ENCODE data around the gene MECP2.
A peak's percentile ranks its signal among the peaks of the same experiment; 100 is the strongest.
"Not testable (repeated sequence)": the region's sequence is repeated elsewhere in the genome, so short reads cannot be mapped to it uniquely, and the experiment has no call there.

MECP2 gene

DNA sequence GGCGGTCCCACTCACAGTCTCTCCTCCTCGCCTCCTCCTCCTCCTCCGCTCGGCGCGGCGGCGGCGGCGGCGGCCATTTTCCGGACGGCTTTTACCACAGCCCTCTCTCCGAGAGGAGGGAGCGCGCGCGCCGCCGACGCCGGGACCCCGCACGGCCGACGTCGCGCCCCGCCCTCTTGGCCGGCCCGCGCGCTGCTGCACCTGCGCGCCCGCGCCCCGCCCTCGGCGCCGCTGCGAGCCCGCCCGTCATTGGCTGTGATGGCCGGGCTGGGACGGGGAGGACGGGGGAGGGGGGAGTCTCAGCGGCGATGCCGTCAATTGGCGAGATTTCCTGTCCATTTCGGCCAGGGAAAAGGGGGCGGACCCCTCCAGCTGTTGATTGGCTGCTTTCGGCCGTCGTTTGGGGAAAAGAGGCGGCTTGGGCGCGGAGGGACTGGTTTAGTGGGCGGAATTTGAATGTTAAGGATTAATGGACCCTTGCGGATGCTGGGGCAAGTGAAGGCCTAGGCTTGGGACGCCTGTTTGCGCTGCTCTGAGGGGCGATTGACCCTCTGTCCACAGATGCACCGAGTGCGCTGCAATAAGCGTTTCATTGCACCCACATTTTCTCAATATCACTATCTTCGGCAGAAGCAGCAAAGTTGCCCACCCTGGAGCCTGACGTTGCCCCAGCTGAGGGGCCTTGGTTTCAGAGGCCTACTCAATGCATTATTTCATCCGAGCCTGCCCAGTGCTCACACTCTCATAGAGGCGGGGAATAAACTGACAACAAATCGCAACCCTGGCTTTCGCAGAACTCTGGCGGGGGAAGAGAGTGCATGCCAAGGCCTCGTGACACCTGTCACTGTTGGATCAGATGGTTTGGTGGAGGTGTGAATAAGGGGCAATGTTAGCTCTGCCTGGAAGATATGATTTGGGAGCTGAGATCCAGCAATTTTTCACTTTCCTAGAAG lies at the start of gene MECP2:
Gene MECP2 (minus strand): TSS at position 129 of the 953 bp plus-strand sequence.
- peak; percentile 92 for DNase-seq

DNA sequence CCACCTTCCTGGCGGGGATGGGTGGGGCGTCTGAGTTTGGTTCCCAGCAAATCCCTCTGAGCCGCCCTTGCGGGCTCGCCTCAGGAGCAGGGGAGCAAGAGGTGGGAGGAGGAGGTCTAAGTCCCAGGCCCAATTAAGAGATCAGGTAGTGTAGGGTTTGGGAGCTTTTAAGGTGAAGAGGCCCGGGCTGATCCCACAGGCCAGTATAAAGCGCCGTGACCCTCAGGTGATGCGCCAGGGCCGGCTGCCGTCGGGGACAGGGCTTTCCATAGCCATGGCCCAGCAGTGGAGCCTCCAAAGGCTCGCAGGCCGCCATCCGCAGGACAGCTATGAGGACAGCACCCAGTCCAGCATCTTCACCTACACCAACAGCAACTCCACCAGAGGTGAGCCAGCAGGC lies 46.5 kb upstream of the MECP2 start, which contains the start of gene OPN1LW:
Gene OPN1LW (plus strand): TSS at position 234 of the 400 bp plus-strand sequence. CDS start 41 bp downstream, at position 275.
- DNase-seq: not testable (repeated sequence)

DNA sequence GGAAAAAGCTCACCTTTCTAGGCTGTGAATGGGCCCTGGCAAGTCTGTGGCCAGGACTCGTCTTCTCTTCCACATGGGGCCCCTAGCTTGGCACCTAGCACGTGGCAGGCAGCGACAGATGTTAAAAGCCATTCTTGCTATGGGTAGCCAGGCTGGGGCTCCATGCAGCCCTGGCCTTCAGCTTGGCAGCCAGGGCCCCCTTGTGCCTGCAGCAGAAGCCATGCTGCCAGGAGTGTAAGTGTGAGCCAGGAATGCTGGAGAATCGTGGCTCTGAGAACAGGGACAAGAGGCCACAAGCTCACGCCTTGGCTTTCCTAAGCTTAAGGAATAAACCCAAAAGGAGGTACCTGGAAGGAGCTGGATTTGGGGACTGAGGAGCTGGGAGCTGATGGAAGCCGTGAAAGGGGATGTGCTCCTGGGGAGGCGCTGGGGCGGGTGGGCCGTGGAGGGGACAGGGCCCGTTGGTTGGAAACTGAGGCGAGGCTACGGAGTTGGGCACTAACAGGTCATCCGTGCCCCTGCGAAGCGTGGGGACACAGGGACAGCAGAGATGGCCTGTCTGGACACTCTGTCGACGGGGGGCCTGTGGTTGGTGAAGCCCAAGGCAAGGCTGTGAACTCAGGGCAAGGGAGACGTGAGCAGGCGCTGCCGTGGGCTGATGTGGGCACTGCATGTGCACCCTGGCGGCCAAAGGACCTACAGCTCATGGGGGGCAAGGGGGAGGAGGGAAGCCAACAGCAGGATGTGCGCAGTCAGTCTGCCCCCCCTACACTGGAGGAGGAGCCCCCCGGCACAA lies 45.6 kb upstream of the MECP2 start:
- no peak for DNase-seq

DNA sequence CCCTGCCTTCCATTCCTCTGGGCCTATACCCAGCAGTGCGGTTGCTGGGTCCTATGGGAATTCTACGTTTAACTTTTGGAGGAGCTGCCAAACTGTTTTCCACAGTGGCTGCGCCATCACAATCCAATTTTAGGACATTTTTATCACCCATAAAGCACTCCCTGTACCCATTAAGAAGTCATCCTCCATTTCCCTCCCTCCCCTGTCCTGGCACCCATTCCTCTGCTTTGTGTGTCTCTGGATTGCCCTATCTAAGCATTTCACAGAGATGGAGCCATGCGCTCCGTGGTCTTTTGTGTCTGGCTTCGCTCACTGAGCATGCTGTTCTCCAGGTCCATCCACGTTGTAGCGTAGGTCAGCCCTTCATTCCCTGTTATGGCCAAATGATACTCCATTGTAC lies 44.9 kb upstream of the MECP2 start:
- no peak for DNase-seq

DNA sequence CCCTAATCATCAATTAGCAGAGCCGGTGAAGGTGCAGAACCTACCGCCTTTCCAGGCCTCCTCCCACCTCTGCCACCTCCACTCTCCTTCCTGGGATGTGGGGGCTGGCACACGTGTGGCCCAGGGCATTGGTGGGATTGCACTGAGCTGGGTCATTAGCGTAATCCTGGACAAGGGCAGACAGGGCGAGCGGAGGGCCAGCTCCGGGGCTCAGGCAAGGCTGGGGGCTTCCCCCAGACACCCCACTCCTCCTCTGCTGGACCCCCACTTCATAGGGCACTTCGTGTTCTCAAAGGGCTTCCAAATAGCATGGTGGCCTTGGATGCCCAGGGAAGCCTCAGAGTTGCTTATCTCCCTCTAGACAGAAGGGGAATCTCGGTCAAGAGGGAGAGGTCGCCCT lies 43.2 kb upstream of the MECP2 start:
- no peak for DNase-seq

DNA sequence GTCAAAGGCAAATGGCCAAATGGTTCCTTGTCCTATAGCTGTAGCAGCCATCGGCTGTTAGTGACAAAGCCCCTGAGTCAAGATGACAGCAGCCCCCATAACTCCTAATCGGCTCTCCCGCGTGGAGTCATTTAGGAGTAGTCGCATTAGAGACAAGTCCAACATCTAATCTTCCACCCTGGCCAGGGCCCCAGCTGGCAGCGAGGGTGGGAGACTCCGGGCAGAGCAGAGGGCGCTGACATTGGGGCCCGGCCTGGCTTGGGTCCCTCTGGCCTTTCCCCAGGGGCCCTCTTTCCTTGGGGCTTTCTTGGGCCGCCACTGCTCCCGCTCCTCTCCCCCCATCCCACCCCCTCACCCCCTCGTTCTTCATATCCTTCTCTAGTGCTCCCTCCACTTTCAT lies 42.7 kb upstream of the MECP2 start:
- DNase-seq: no peak

DNA sequence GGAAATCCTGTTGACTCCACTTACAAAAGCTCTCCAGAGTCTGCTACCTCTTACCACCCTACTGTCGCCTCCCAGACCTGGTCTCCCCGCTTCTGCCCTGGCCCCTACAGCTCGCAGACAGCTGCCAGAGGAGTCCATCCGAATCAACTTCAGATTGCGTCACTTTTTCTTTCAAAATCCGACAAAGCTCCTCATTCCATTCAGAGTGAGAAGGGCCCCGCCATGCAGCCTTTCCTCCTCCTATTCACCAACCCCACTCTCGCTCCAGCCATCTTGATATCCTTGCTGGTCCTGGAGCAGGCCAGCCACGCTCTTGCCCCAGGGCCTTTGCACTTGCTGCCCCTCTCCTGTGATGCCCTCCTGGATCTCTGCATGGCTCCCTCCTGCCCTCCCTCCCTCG lies 41.3 kb upstream of the MECP2 start:
- no peak for DNase-seq

DNA sequence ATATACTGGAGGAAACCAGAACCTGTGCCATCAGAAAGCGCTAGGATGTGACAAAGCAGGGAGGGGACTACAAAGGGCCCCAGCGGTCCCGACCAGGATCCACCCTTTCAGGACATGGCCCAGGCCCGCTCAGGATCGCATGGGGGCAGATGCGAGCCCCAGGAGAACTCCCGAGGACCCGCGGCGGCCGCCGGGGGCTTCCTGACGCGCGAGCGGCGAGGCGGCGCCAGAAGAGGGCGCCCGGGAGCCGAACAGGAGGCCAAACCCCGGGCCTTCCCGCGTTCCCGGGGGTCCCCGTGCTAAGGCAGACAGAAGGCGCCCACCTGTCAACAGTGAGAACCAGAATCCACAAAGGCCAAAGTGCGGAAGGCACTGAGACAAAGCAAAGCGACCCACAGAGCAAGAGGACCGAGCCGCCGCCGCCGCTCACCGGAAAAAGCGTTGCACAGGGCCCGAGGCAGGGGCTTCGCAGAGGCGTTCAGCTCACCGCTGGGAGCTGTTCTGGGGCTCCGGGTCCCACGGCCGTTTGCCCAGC lies 39.2 kb upstream of the MECP2 start:
- peak; percentile 70 to 72 for DNase-seq

DNA sequence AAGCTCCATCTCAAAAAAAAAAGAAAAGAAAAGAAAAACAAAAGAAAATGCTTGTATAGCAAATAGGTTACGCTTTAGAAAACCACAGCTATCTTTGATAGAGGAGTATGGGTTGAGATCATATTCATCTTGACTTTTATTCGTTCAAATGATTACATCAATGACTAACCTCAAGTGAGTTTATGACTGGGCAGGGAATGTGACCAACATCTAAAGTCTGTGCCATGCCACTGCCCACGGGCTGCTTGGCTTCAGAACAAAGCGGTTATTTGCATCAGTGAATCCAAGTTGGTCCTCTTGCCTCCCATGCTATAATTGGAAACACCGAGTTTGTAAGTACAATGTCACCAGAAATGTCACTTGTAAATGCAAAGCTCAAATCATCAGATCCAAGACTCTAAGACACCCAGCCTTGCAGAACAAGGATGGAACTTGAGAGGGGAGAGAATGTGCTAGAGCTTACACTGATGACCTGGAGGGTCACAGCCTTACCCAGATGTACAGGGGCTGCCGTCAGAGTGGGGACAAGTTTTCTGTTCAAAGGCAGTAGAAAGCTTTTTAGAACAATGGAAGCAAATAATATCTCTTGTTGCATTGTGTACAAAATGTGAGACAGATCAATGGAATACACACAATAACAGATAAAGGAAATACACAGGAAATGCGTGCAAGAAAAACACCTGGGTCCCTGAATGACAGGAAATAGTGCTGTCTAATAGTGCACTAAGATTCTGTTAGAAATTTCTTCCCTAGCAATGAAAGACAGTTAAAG lies 38.1 kb upstream of the MECP2 start:
- peak in 1 of 2 donors; percentile 56 for DNase-seq

DNA sequence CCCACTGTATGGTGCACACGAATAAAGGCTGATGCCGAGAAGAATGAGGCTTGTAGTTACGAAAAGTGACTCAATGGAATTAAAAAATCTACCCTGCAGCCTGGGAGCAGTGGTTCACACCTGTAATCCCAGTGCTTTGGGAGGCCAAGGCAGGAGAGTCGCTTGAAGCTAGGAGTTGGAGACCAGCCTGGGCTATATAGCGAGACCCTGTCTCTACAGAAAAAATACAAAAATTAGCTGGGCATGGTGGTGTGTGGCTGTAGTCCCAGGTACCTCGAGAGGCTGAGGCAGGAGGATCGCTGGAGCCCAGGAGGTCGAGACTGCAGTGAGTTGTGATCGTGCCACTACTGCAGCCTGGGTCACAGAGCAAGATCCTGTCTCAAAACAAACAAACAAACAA lies 34.8 kb upstream of the MECP2 start:
- no peak for DNase-seq

DNA sequence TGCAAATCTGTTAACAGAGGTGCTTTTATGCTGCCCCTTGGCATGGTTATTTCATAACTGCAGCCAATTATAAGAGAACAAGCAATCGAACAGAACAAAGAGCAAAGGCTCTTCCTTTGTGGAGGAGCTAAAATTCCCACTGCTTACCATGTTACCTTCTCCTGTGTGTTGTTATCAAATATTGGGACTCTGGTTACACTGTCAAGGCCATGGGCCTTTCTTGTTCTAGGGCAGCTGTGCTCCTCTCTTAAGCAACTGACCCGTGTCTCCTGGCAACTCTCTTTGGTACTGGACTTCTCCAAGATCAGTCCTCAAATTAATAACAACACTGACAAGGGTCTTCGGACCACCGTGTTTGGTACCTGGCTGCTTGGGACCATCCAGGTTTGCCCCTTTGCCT lies 34.4 kb upstream of the MECP2 start:
- DNase-seq: no peak

DNA sequence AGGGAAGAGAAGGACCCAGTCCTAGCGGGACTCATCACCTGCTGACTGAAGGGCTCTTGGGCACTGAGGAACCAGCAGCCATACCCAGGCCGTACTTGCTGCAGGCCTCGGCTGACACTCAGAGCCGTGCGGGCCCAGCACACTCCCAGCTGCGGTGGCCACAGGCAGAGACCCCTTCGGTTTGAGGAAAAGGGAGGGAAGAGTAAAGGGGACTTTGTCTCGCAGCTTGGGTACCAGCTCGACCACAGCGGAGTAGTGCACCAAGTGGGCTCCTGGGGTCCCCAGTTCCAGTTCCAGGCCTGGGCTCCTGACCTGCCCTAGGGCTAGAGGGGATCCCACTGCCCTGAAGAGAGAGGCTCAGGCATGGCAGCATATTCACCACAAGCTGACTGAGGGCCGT lies 28.6 kb upstream of the MECP2 start:
- DNase-seq: no peak

DNA sequence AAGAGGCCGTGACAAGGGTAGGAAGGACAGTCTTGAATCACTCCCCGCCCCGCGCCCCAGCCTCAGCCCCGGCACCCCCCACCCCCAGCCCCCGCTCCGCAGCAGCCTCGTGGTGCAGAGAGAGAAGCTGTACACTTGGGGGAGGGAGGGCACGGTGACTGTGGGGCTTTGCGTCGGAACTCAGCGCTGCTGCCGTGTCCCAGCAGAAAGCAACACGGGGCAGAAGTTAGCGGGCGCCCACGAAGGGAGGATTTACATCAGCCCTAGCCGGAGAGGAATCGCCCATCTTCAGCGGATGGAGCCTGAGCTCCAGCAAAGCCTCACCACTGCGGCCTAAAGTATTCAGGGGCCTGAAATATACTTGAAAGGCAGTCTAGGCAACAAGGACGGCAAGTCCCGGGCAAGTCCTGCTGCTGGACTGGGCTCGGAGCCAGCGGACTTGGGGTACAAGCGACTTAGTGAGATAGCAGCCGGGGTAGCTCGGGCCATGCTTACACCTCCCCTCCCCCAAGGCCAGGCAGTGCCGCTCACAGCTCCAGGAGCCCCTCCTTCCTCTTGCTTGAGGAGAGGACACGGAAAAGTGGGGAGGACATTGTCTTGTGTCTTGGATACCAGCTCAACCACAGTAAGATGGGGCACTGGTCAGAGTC lies 28.0 kb upstream of the MECP2 start:
- no peak for DNase-seq

DNA sequence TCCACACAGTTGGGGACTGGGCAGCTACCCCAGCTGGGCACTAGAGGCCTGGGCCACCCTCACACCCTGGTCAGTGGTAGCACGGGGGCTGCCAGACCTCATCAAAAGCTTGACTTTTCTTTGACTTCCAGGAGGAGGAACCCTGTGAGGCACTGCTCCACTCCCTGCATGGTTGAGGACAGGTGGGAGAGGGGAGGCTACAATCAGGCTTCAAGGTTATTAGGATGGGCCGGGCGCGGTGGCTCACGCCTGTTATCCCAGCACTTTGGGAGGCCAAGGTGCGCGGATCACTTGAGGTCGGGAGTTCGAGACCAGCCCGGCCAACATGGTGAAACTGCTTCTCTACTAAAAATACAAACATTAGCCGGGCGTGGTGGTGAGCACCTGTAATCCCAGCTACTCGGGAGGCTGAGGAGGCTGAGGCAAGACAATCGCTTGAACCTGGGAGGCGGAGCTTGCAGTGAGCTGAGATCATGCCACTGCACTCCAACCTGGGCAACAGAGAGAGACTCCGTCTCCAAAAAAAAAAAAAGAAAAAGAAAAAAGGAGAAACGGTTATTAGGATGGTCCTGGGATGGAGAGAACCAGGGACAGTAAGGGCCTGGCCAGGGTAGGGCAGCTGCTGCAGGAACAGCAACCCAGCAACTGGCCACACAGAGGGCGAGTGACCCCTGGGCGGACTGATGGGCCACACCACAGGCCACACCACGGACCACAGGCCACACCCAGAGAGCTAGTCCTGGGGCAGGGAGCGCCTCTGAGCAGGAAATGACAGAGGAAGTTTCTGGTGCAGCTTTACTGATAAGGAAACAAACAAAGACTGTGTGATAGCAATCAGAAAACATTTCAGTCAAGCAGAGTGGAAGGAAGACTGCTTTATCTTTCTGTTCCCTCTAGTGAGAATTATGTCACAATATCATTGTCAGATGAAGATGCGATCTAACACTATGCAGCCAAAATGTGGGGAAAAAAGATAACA lies 26.0 kb upstream of the MECP2 start:
- DNase-seq: peak; percentile 49 to 62

DNA sequence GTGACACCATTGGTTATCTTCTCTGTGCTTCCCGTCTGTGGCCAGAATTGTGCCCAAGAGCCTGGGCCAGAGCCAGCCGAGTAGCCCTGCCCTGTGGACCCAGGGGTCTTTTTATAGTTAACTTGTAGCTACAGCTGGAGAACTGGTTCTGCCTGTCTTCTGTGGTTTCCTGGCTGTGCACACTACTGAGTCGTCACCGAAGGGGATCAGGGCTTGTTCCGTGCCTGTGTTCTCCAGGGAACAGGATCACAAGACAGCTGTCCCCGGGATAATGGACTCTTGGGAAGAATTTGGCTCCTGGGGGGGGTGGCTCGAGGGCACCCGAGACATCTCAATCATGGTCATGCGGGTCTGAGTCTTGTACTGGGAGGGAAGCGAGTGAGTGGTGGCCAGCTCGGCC lies 24.4 kb upstream of the MECP2 start:
- no peak for DNase-seq

DNA sequence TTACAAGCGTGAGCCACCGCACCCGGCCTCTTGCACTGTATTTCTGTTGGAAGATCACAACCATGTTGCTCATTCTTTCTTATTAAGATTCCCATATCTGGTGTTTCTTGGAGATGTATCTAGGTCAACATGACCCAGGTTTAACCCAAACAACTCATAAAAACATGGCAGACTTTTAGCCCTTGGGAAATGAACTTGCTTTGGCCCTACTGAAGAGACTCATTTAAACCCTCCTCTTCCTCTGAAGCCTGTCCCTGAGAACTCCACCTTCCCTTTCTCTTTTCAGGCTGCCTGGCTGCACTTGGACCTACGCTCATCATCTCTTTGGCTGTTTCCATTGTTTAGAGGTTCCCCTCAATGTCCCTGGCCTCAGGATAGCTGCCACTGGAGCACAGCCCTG lies 23.7 kb upstream of the MECP2 start:
- no peak for DNase-seq

DNA sequence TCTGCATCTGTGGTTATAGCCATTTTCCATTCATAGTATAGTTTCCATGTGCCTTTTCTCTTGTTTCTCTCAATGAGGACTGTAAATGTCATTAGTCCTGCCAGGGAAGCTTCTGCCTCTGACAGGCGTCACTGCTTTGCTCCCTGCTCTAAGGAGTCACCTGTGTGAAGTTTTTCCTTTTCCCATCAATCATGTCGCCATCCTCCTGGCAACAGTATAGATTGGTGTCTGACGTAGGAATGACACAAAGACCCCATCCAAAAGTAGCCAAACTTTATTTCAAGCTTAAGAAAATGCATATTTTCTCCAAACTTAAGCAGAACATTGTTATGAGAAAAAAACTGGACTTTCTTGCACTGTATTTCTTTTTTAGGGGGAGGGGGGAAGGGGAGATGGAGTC lies 23.1 kb upstream of the MECP2 start:
- DNase-seq: no peak

DNA sequence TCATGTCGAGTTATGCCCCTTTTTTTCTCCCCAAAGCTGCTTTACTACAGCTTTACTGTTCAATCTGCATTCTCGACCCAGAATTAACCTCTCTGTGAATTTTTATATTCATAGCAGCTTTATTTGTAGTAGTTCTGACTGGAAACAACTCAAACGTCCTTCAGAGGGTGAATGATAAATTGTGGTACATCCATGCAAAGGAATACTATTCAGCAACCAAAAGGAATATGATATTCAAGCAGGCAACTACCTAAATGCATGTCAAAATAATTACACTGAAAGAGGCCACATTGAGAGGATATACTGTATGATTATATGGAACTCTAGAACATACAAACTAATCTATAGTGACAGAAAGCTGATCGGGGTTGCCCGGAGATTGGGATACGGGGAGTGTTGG lies 20.0 kb upstream of the MECP2 start:
- DNase-seq: no peak

DNA sequence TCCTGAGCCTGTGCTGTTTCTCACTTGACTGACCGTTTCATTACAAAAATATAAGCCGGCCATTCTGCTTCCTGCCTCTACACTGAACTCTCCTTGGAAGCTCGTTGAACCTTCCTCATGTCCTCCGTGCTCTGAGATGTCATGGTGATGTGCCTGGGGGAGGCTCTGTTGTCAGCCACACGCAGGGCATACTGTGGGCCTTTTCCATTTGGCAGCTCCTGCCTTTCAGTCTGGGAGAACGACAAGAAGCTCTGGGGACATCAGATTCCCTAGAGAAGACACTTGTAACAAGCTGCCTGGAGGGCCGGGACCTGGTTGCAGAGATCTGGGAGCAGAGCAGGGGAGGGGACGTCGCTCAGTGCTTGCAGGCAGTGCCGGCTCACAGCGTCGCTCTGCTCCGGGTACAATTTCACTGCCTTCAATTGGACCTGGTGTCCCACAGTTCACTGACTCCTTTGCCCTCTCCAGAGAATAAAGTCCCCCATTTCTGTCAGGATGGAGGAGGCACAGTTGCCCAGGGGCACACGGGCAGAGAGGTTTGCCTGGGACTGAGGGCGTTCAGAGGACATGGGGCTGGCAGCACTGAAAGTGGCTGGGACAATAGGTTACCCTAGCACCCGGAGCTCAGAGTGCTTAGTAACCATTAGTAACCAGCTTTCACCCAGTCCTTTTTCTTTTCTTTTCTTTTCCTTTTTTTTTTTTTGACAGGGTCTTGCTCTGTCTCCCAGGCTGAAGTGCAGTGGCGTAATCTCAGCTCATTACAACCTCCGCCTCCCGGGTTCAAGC lies 19.1 kb upstream of the MECP2 start:
- DNase-seq: no peak

DNA sequence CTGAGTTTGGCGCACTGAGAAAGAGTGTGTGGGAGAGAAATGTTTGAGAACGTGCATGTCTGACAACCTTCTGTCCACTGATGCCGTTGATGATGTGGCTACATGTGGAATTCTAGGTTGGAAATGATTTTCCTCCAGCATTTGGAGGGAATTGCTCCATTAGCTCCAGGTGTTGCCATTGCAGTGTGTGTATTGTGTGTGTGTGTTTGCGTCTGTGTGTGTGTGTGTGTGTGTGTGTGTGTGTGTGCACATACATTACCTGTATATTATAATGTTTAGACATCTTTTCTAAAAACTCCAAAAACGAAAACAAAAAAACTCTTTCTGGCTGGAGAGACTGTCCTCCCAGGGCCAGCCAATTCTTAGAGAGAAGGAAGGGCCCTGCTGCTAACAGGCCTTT lies 18.2 kb upstream of the MECP2 start:
- DNase-seq: no peak

Measured in CD4-positive, alpha-beta T cell treated with Interleukin-4 for 1 hour (primary cell).